ENCODE data around the gene LCAT.
"Not testable (repeated sequence)": the region's sequence is repeated elsewhere in the genome, so short reads cannot be mapped to it uniquely, and the experiment has no call there.

The LCAT gene

DNA sequence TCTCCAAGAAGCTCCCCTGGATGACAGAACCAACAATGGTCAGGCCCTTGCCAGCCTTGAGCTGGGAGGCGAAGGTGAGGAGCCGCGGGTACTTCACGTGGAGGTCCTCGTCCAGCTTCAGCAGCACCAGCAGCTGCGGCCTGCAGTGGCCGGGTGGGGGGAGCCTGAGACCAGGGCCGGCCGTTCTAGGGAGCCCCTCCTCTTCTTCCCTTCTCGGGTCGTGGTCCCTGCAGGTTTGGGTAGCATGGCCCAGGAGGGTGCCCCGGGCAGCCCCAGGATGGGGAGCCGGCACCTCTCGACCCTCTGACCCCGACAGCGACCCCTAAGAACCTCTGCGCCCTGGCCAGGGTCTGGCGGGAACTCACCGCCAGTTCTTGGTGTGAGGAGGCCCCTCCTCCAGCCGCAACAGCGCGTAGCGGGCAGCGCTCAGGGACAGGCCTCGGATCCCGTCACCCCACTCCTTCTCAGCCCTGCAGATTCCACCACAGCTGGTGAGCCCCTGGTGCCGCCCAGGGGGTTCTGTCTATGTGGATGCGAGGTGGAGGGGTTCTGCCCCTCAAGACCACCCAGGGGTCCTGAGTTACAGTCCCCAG lies 3.1 kb upstream of the LCAT start:
- DNase-seq (ENCODE audit: low read depth in 2 of 2), result no peak

DNA sequence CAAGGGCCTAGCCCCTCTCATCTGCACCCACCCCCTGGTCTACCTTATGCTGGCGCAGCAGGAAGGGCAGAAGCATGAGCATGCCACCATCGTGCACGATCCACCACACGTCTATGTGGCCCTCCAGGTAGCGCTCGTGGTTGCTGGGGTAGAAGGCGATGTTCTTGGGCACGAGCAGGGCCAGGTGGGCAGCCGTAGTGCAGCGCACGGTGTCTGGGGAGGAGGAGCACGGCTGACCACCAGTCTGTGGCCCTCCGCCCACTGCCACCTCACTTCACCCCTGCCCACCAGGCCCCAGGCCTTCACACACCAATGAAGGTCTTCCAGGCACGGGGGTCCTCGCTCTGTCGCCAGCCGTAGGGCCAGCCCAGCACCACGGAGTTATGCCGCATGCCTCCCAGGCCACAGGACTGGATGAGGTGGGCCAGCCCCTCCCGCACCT lies 2.2 kb upstream of the LCAT start:
- DNase-seq (ENCODE audit: low read depth in 2 of 2), result no peak

DNA sequence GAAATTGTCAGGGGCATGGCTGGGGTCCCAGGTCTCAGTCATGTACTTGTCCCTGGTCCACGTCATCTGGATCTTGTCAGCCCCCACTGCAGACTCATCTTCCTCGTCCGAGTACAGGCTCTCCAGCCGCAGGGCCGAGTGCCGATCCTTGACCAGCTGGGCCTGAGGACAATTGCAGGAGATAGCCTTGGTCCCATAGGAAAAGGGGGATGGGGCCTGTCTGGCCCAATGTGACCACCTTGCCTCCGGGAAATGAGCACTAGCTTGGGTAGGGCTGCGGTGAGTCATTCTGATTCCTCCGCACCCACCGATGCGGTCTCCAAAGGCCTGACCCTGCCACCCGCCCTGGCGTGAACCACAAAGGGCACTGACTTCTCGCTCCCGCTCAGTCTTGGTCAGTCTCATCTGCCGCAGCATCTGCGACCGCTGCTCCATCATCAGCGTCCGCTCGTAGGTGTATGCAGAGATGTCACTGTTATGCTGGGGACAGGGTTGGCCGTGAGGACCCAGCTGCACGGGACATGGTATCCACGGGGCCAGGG lies 1.5 kb upstream of the LCAT start:
- DNase-seq (ENCODE audit: low read depth in 2 of 2), result no peak

DNA sequence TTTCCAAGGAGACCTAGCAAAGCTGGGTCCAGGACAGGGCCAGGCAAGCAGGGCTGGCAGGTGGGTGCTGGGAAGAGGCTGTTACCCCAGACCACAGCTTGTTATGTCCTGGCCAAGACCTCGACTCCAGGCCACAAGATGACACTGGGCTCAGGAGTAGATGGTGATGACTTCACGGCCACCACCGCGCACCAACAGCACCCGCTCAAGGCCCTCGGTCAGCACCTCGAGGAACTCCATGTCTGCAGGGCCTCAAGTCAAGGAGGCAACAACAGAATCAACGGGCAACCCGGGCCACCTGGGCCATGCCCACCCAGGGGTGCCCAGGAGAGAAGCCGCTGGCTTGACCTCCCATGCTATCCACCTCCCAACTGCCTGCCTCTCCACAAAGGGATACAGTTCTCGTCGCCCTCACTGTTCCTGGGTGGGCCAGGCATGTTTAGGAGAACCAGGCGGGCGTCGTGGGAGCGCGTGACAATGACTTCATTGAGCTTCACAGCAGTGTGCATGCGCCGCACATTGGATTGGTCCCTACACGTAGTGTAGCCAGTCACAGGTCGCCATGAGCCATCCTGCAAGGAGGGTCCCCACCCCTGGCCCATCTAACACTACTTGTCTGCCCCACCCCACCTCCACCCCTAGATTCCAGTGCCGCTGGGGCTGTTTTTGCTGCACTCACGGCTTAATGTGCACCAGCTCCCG lies 921 bp upstream of the LCAT start:
- DNase-seq (ENCODE audit: low read depth in 2 of 2), result no peak

DNA sequence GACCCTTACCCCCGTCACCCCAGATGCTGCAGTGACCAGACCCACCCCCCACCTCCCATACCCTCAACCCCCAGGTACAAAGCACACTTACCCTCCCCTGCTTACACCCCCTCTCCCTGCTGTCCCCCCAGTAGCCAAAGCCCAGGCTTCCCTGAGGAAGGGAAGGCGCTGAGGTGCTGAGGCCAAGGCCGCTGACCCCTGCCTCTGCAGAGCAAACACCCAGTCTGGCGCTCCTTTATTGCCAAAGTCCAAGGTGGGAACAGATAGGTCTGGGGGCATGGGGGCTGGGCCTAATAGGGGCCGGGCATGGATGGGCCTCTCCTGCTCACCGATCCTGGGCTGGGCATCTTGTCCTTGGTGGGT lies 683 bp downstream of the LCAT start:
- DNase-seq (ENCODE audit: low read depth in 2 of 2), result no peak

DNA sequence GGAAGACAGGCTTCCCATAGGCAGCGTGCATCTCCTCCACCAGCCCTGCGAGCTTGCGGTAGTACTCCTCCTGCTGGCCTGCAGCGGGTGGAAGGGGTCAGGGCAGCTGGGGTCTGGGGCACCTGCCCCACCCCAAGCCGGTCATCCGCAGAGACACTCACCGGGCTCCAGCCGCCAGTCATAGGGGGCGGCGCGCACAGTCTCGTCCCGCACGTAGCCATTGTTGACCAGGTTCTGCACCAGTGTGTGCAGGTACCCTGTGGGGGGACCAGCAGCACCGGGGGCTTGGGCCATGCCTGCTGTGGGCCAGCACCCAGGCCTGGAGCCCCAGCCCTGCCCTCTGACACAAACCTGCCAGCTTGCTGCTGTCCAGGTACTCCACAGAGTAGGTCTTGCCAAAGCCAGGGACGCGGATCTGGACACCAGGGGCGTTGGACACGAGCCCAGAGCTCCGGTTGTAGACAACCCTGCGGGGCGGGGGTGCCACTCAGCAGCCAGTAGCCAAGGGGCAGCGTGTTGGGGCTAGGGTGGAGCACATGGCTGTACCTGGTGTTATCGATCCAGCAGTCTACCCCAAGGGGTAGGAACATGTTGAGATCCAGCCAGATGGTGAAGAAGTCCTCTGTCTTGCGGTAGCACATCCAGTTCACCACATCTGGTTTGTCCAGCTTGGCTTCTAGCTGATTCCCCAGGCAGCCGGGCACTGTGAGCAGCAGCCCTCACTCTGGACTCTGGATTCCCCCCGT lies 1.2 kb downstream of the LCAT start:
- no peak for DNase-seq (ENCODE audit: low read depth in 2 of 2)

DNA sequence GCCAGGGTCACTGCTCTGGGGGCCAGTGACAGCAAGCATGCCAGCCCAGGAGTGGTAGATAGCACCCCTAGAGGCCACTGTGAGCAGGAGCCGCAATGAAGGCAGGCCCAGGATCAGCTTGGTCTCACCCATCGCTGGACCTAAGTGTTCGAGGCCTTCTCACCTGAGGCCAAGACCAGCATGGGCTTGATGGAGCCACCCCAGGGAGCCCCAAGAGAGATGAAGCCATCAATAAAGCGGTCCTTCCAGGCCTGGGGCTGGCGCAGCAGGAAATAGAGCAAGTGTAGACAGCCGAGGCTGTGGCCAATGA lies 1.8 kb downstream of the LCAT start:
- DNase-seq (ENCODE audit: low read depth in 2 of 2), result no peak

DNA sequence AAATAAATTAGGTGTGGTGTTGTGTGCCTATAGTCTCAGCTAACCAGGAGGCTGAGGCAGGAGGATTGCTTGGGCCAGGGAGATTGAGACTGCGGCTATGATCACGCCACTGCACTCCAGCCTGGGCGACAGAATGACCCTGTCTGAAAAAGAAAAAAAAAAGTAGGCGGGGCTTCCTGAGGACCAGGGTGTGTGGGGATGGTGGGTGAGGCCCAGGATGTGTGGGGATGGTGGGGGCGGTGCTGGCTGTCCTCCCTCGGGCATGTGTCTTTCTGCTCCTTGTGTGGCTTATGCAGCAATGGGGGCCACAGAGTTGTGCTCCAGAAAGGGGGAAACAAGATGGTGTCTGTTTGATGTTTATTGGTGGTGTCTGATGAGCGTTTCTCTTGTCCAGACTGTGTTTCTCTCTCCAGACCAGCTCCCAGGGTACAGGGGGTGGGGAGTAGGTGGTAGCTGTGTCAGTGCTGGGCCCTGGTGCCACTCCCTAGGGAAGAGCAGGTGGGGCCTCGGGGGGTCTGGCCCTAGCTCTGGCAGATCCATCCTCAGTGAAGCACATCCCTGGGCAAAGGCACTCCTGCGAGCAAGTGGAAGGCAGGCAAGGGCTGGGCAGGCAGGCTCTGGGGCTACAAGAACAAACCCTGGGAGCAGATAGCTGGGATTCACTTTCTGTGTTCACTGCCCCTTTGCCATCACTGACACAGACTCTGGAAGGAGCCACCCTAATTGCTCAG lies 2.3 kb downstream of the LCAT start:
- no peak for DNase-seq (ENCODE audit: low read depth in 2 of 2)

DNA sequence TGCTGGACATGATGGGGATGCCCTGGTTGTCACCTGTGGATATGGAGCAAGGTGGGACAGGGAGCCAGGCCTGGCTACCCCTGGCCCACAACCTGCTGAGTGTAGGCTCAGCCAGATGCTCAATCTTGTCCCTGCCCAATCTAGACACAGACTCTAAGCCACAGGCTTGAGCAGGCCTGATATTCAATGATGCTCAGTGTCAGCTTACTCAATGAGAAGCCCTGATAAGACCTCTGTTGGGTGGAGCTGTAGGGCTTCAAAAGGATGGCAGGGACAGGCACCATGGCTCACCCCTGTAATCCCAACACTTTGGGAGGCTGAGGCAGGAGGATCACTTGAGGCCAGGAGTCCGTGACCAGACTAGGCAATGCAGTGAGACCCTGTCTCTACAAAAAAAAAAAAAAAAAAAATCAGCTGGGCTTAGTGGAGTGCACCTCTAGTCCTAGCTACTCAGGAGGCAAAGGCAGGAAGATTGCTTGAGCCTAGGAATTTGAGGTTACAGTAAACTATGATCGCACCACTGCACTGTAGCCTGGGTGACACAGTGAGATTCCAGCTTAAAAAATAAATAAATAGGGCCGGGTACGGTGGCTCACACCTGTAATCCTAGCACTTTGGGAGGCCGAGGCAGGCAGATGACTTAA lies 3.4 kb downstream of the LCAT start:
- DNase-seq (ENCODE audit: low read depth in 2 of 2), result no peak

DNA sequence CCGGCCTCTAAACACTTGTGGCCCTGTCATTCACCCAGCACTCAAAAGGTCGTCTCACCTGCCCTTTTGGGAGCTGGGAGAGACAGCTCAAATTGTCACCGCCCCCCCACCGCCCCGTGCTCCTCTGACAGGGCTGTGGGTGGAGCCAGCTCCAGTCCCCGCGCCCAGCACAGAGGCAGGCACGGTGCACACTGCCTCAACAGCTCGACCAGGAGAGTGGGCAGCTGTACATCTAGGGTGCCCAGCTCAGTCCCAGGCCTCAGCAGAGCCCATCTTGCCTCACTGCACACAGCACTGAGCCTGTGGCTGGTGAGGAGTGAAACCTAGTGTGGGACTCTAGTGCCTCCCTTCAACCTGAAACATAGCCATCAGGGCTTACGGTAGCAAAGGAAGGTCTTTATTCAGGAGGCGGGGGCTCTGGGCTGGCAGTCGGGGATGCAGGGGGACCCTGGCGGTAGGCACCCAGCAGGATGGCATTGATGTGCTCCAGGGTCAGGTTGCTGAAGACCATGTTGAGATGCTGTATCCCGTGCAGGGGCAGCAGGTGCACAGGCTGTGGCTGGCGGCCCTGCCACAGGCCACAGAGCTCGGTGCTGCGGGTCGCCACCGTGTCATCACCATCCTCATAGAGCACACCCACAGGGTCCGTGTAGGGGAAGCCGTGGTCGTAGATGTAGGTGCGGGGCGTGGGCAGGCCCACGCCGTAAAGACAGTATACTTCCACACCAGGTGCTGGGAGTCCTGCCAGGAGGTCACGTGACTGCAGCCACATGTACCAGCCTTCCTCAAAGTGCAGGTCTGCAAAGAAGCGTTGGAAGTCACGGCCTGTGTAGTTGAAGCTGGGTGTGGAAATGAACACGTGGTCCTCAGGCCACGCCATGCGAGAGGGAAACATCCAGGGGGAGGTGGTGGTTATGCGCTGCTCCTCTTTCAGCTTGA lies 4.1 kb downstream of the LCAT start:
- peak in 1 of 2 donors; percentile 8 for DNase-seq (ENCODE audit: low read depth in 2 of 2)

DNA sequence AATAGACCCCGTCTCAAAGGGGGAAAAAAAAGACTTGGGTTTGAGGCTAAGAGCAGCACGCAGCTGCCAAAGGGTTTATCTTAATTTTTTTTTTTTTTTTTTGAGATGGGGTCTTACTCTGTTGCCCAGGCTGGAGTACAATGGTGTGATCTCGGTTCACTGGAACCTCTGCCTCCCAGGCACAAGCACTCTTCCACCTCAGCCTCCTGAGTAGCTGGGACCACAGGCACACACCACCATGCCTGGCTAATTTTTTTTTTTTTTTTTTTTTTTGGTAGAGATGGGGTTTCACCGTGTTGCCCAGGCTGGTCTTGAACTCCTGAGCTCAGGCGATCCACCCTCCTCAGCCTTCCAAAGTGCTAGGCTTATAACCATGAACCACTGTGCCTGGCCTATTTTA lies 6.2 kb downstream of the LCAT start:
- DNase-seq (ENCODE audit: low read depth in 2 of 2), result not testable (repeated sequence)

DNA sequence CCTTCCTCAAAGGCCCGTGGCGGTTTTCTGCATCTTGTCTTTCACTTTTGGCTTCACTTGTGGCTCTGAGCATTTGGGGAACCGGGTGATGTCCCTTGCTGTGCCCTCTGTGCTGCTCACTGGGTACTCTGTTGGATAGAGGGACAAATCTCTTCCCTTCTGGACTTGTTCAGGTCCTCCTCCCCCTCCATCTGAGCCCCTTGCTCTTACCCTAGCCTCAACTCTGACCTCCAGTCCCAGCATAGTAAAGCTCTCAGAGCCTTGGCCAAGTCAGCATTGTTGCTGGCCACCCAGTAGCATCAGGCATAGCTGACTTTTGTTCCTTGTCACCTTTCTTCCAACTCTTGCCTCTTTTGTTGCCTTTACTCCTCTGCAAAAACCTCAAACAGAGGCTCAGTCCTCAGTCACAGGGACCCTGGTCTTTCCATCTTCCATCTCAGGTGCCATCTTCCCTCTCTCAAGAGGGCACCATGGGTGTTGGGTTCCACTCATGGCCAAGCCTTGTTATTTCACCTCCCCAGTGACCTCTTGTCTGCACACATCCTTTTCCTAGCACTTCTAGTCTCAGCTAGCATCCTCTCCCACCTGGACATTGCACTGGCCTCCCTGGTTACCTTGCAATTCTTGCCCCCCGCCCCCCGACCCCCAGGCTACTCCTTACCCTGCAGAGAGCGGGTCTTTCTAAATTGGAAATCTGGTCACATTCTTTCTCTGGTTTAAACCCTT lies 6.9 kb downstream of the LCAT start:
- DNase-seq (ENCODE audit: low read depth in 2 of 2), result peak; percentile 44 to 52

DNA sequence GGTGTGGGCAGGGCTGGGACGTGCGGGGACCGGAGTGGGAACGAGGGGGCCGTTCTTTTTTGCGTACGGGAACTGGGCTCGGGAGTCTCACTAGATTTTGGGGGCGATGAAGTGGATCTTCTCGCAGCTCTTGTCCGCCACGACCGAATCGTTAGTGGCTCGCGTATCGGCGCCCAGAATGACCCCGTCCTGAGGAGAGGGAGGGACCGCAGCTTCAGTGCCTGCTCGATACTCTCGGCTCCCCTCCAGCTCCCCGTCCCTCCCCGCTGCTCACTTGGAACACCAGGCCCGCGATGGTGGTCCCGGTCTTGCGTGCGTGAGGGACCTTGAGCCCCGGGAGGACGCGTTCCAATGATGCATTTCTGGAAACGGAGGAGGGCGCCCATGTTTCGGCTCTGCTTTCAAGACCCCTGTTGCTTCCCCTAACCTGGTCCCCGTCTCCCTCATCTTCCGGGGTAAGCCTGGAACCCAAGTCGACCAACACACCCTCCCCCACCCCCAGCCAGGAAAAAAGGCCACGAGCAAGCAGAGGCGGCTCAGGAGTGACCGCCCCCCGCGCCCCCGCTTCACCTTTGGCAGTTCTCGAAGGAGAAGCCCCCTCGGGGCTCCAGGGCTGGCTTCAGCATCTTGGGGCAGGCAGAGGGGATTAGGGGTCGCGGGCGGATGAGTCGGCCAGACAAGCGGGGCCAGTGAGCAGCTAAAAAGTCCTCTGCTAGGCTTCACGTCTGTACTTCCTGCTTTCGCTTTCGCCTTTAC lies 7.6 kb downstream of the LCAT start, which contains the start of gene PSMB10:
TSS of gene PSMB10 (minus strand) at position 727 of the 756 bp plus-strand sequence. CDS start at position 626, 101 bp downstream.
- DNase-seq (ENCODE audit: low read depth in 2 of 2), result peak in 1 of 2 donors; percentile 10

DNA sequence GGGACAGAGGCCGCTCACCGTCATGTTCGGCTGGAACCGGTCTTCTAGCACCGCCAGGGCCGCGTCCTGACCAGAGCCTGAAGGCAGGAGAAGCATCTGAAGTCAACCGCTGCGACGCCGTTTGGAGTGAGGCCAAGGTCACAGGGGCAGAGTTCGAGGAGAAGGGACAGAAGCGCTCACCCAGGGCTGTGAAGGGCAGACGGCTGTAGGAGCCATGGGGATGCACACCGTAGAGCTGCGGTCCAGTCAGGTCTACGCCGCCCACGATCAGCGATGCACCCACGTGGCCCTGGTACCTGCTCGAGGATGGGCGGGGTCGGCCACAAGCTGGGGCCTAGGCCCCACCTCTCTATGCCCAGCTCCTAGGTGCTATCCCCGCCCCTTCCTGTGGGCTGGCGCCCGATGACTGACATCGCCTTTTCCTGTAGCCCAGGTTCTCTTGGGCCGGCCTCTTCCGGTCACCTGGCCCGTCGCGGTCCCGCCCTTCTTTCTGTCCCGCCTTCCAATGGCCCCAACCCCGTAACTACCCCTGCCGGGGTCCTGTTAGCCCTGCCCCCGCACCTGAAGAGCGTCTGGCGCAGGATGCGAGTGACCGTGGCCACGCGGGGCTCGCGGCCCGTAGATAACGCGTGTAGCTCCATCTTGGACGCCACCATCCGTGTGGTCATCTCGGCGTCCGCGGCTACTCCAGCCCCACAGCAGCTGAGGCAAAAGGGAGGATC lies 8.4 kb downstream of the LCAT start:
- DNase-seq (ENCODE audit: low read depth in 2 of 2), result peak; percentile 87

DNA sequence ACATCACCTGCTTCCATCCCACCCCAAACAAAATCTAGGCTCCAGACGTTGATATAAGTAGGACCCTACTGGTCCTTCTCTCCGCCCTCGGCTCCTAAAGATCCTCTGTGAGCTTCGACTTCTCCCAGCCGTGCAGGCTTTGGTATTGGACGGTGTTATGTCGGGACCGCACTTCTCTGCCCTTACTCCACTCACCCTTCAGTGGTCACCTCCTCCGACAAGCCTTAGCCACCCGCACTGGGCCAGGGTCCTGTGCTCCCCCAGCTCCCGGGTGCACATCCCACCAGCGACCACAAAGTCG lies 8.9 kb downstream of the LCAT start:
- DNase-seq (ENCODE audit: low read depth in 2 of 2), result no peak

DNA sequence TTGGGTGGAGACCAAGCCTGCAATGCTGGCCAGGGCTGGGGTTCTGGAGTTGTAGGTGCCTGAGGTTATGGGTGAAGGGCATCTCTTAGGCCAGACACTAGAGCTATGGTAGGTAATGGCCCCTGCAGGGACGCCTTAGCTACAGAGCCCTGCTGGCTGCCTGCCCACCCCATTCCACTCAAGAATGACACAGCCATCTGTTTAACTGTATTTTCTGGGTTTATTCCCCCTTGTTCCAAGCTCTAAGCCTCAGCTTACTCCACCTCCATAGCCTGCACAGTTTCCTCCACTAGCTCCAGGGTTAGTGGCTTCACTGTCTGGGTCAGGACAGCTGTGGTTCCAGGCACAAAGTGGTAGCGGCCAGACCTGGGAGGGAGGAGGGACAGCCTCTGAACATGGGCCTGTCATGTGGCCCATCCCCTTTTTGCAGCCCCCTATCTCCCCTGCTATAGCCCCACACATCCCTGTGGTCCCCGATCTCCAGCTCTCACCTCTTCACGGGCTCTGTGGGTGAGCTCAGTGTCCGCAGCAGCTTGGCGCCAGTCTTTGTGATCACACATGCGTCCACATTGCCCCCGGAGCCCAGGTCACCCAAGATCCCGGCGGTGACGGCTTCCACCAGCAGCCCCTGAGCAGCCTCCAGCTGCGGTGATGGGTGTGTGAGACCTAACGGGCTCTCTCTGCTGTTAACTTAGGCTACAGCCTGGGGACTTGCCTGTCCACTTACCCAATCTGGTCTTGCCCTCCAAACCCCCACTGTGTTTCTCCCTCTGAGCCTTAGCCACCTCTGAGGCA lies 9.4 kb downstream of the LCAT start:
- DNase-seq (ENCODE audit: low read depth in 2 of 2), result no peak

DNA sequence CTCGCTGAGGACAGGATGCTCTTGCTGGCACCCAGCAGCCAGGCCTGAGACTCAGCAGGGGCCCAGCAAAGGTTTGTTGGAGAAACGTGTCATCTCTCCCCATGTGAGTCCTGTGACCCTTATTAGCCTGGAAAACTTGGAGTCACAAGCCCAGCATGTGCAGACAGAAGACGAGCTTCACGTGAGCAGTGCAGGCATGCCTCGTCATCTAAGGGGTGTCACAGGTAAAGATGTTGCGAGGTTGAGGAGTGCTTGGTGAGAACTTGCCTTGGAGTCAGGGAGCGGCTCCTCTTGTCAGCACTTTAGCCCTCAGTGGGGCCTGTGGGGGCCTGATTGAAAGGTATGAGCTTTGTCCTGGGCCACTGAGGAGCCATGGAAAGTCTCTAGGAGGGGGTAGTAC lies 10.1 kb downstream of the LCAT start:
- no peak for DNase-seq (ENCODE audit: low read depth in 2 of 2)

DNA sequence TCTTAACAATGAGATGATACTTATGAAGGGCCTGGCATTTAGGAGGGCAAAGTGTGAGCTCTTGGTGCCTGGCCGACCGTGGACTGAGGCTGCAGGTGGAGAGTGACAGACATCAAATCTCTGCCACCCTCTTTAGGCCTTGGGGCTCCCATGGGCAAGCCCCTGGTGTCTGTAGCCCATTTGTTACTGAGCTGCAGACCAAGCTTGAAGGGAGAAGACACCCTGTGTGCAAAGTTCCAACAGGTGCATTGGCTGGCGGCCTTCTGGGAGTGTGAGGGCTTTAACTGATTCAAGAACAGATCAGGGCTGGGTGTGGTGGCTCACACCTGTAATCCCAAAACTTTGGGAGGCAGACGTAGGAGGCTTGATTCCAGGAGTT lies 11.5 kb downstream of the LCAT start:
- no peak for DNase-seq (ENCODE audit: low read depth in 2 of 2)

Measured in stimulated activated CD8-positive, alpha-beta memory T cell treated with anti-CD3 and anti-CD28 coated beads, Interleukin-2, amount 100 ng/mL, for 1 hour (primary cell).